Measurements from ENCODE around the gene ACVR1C. TPM values are rescaled to one million over a fixed set of nuclear protein-coding genes. Genes with fewer than 3 reads are reported as not detected.
"Not testable (repeated sequence)": the region's sequence is repeated elsewhere in the genome, so short reads cannot be mapped to it uniquely, and the experiment has no call there.

ACVR1C gene
- total RNA-seq, 1 experiment from 2014 or later = 0.99 TPM

DNA sequence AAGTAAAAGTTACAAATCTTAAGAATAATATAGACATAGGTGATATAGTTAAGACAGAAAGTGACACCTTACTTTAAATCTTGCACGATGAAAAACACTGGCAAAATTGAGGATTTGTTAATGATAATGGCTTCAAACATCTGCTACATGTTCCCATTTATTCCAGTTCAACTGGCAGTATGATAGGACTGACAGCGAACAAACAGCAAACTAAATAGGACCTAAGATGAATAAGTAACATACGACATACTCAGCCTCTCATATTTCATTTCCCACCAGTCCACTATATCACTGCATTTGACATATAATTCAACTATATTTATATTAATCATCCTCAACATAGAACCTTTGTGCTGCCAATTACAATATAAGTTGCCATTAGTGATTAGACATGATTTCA, 36.3 kb downstream of the ACVR1C start:
- no TSS peak for BruUV-seq (replicated peaks)
- no peak for DNase-seq
- Mint-ChIP-seq H3K9me3 (ENCODE audit: low read depth, unreplicated experiment) (no peaks in the 10 kb centered on the region), H3K4me3 (ENCODE audit: low read depth, unreplicated experiment) (no peak overlapping the region), H3K27ac (ENCODE audit: unreplicated experiment) (no peak overlapping the region), H3K27me3 (ENCODE audit: unreplicated experiment) (peaks cover 15% of the 10 kb centered on the region), H3K4me1 (ENCODE audit: low read depth, unreplicated experiment) (no peaks in the 10 kb centered on the region), H3K36me3 (ENCODE audit: insufficient read depth, unreplicated experiment) (peaks cover 3% of the 10 kb centered on the region)
- intact Hi-C loops (cut with micrococcal nuclease; ENCODE audit: unreplicated experiment) = loop anchor here (10.0 kb wide), 1 partner anchor 422 kb away; no protein-coding TSS in a partner anchor
- CTCF ChIA-PET = no interaction called here
- TF ChIP-seq, protein P1, sequence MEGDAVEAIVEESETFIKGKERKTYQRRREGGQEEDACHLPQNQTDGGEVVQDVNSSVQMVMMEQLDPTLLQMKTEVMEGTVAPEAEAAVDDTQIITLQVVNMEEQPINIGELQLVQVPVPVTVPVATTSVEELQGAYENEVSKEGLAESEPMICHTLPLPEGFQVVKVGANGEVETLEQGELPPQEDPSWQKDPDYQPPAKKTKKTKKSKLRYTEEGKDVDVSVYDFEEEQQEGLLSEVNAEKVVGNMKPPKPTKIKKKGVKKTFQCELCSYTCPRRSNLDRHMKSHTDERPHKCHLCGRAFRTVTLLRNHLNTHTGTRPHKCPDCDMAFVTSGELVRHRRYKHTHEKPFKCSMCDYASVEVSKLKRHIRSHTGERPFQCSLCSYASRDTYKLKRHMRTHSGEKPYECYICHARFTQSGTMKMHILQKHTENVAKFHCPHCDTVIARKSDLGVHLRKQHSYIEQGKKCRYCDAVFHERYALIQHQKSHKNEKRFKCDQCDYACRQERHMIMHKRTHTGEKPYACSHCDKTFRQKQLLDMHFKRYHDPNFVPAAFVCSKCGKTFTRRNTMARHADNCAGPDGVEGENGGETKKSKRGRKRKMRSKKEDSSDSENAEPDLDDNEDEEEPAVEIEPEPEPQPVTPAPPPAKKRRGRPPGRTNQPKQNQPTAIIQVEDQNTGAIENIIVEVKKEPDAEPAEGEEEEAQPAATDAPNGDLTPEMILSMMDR (IDR thresholded peaks at IDR 0.05; ENCODE audit: unreplicated experiment) = no peak

DNA sequence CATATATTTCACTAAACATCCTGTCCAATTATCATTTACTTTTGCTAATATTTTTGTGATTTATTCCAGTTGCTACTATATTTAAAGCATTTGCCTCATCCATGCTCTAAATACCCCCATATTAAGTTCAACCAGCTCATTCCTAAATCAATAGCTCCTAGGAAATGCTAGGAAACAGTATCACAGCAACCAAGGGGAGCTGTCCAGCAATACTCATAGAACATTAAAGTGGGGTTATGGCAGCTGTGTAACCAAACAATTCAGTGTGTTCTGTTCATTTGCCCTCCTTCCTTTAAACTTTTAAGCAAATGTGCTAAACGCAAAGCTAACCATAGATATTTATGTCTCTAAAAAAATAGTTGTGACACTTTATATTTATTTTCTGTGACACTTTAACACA, 41.1 kb downstream of the ACVR1C start:
- CTCF ChIA-PET = interaction anchor here (0.6 kb wide), 1 partner anchor 38 kb away, joined by 4 read pairs; no protein-coding TSS in a partner anchor
- no peak for DNase-seq
- Mint-ChIP-seq H3K36me3 (ENCODE audit: insufficient read depth, unreplicated experiment) (no peaks in the 10 kb centered on the region), H3K4me3 (ENCODE audit: low read depth, unreplicated experiment) (no peak overlapping the region), H3K4me1 (ENCODE audit: low read depth, unreplicated experiment) (no peaks in the 10 kb centered on the region), H3K27ac (ENCODE audit: unreplicated experiment) (no peak overlapping the region), H3K9me3 (ENCODE audit: low read depth, unreplicated experiment) (no peaks in the 10 kb centered on the region), H3K27me3 (ENCODE audit: unreplicated experiment) (no peaks in the 10 kb centered on the region)
- TF ChIP-seq, protein P1 (IDR thresholded peaks at IDR 0.05; ENCODE audit: unreplicated experiment) = no peak
- intact Hi-C loops (cut with micrococcal nuclease; ENCODE audit: unreplicated experiment) = no loop called here
- no TSS peak for BruUV-seq (replicated peaks)

DNA sequence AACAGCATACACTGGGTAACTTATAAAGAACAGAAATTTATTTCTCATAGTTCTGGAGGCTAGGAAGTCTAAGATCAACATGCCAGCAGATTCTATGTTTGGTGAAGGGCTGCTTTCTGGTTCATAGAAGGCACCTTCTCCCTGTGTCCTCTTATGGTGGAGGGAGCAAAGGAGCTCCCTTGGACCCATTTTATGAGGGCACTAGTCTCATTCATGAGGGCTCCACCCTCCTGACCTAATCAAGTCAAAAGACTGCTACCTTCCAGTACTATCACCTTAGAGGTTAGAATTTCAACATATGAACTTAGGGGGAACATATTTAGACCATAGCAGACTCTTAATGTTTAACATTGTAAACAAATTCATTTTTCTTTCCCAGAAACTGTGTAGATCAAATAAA, 54.5 kb downstream of the ACVR1C start:
- H3K9me3 Mint-ChIP-seq (ENCODE audit: low read depth, unreplicated experiment) = no peaks in the 10 kb centered on the region
- H3K27me3 Mint-ChIP-seq (ENCODE audit: unreplicated experiment) = no peaks in the 10 kb centered on the region

DNA sequence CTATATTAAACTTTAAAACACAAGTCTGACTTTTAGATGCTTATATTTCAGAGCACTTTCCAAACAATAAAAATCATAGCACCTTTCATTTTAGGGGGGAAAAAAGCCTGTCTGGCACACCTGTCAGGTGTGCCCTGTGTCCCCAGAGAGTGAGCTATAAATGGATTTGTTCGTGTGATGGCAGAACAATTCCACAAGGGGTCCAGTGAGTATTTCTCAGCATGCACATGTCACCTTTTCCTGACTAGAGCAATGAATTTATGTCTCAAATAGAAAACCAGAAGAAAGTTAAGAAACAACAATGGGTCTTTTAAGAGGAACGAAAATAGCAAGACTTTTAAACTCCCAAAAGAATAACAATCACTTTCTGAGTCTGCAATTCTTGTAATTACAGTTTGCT, 55.9 kb downstream of the ACVR1C start:
- Mint-ChIP-seq H3K27ac (ENCODE audit: unreplicated experiment) (no peak overlapping the region), H3K4me3 (ENCODE audit: low read depth, unreplicated experiment) (no peak overlapping the region), H3K9me3 (ENCODE audit: low read depth, unreplicated experiment) (no peaks in the 10 kb centered on the region), H3K27me3 (ENCODE audit: unreplicated experiment) (no peaks in the 10 kb centered on the region), H3K36me3 (ENCODE audit: insufficient read depth, unreplicated experiment) (no peaks in the 10 kb centered on the region), H3K4me1 (ENCODE audit: low read depth, unreplicated experiment) (no peaks in the 10 kb centered on the region)
- intact Hi-C loops (cut with micrococcal nuclease; ENCODE audit: unreplicated experiment) = no loop called here
- CTCF ChIA-PET = interaction anchor here (0.7 to 1.0 kb wide), 2 partner anchors 56 to 74 kb away, joined by 3 to 4 read pairs; partner anchors contain the start of gene ACVR1C
- peak; percentile 20 for DNase-seq
- BruUV-seq (replicated peaks) = no TSS peak
- TF ChIP-seq, protein P1 (IDR thresholded peaks at IDR 0.05; ENCODE audit: unreplicated experiment) = peak; percentile 50

More for the DNA sequence above, 54.5 kb downstream of the ACVR1C start:
- no peaks in the 10 kb centered on the region for H3K36me3 Mint-ChIP-seq (ENCODE audit: insufficient read depth, unreplicated experiment)
- H3K4me3 Mint-ChIP-seq (ENCODE audit: low read depth, unreplicated experiment) = no peak overlapping the region
- intact Hi-C loops (cut with micrococcal nuclease; ENCODE audit: unreplicated experiment) = no loop called here
- DNase-seq = no peak
- CTCF ChIA-PET = no interaction called here
- TF ChIP-seq, protein P1 (IDR thresholded peaks at IDR 0.05; ENCODE audit: unreplicated experiment) = no peak
- BruUV-seq (replicated peaks) = no TSS peak
- H3K27ac Mint-ChIP-seq (ENCODE audit: unreplicated experiment) = no peak overlapping the region
- no peaks in the 10 kb centered on the region for H3K4me1 Mint-ChIP-seq (ENCODE audit: low read depth, unreplicated experiment)

DNA sequence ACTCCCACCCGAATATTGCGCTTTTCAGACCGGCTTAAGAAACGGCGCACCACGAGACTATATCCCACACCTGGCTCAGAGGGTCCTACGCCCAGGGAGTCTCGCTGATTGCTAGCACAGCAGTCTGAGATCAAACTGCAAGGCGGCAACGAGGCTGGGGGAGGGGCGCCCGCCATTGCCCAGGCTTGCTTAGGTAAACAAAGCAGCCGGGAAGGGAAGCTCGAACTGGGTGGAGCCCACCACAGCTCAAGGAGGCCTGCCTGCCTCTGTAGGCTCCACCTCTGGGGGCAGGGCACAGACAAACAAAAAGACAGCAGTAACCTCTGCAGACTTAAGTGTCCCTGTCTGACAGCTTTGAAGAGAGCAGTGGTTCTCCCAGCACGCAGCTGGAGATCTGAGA, 62.0 kb downstream of the ACVR1C start:
- CTCF ChIA-PET; H3K27me3 Mint-ChIP-seq (ENCODE audit: unreplicated experiment); DNase-seq; H3K27ac Mint-ChIP-seq (ENCODE audit: unreplicated experiment); H3K36me3 Mint-ChIP-seq (ENCODE audit: insufficient read depth, unreplicated experiment); BruUV-seq (replicated peaks); H3K4me1 Mint-ChIP-seq (ENCODE audit: low read depth, unreplicated experiment); H3K9me3 Mint-ChIP-seq (ENCODE audit: low read depth, unreplicated experiment); intact Hi-C loops (cut with micrococcal nuclease; ENCODE audit: unreplicated experiment); H3K4me3 Mint-ChIP-seq (ENCODE audit: low read depth, unreplicated experiment): not testable (repeated sequence)

DNA sequence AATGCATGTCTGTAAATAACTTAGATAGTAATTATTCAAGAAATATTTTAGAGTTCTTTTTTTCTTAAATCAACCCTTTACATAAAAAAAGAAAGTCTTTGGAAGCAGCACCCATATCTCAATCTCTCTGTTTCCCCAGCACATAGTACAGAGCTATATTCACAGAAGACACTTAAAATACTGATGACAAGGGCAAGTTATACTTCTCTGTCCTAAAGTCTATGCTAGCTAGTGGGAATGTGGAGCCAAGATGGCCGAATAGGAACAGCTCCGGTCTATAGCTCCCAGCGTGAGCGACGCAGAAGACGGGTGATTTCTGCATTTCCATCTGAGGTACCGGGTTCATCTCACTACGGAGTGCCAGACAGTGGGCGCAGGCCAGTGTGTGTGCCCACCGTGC, 62.6 kb downstream of the ACVR1C start:
- BruUV-seq (replicated peaks); H3K36me3 Mint-ChIP-seq (ENCODE audit: insufficient read depth, unreplicated experiment); CTCF ChIA-PET; intact Hi-C loops (cut with micrococcal nuclease; ENCODE audit: unreplicated experiment); H3K9me3 Mint-ChIP-seq (ENCODE audit: low read depth, unreplicated experiment); H3K4me1 Mint-ChIP-seq (ENCODE audit: low read depth, unreplicated experiment); H3K4me3 Mint-ChIP-seq (ENCODE audit: low read depth, unreplicated experiment); DNase-seq; H3K27me3 Mint-ChIP-seq (ENCODE audit: unreplicated experiment); H3K27ac Mint-ChIP-seq (ENCODE audit: unreplicated experiment): not testable (repeated sequence)

Data from Calu3 (cell line).